H1 (cell line): Measurements from ENCODE around the gene QRSL1. TPM values are rescaled to one million over a fixed set of nuclear protein-coding genes. Genes with fewer than 3 reads are reported as not detected.

Experiments
- CTCF ChIA-PET: fragments of 300-600 bp; sonication (Branson Sonifier 250); formaldehyde crosslinking; loops from one replicate; lab custom pipeline; 2021; ENCODE audit not compliant: partially characterized antibody; lab: Charles Lee
- POLR2A ChIA-PET: fragments of 300-600 bp; sonication (Branson Sonifier 250); formaldehyde crosslinking; loops from one replicate; lab custom pipeline; 2021; ENCODE audit warnings: inconsistent platforms; ENCODE audit not compliant: partially characterized antibody; lab: Charles Lee
- DNase-seq, 2 experiments: peaks; one replicate each; pipeline versions ENCODE4 v3.0.0 to v3.0.0-alpha.2; 2010 to 2022; ENCODE audit warnings: low spot score in 2 of 2, low read depth in 1 of 2, mixed read lengths in 1 of 2
- FAIRE-seq: peaks from 2 replicates; lab custom pipeline; 2011; peaks lifted over from hg19 to GRCh38; lab: Jason Lieb, UNC
- H2AFZ ChIP-seq: 2 replicates; pipeline ENCODE4 v1.8.1; 2012; ENCODE audit warnings: low read length, inconsistent platforms
- H2AK5ac ChIP-seq: 2 replicates; pipeline ENCODE4 v1.6.1; 2013; ENCODE audit warnings: low read depth, low read length
- H2BK120ac ChIP-seq: replicated peaks from 2 replicates; pipeline ENCODE3; 2013; ENCODE audit warnings: low read depth, low read length, inconsistent platforms
- H2BK12ac ChIP-seq: 2 replicates; pipeline ENCODE4 v1.6.1; 2013; ENCODE audit warnings: low read depth, low read length
- H2BK15ac ChIP-seq: 2 replicates; pipeline ENCODE4 v1.6.1; 2013; ENCODE audit warnings: low read length
- H2BK20ac ChIP-seq: 2 replicates; pipeline ENCODE4 v1.6.1; 2013; ENCODE audit warnings: low read length
- H2BK5ac ChIP-seq: 2 replicates; pipeline ENCODE4 v1.6.1; 2013; ENCODE audit warnings: low read depth, low read length
- H3K14ac ChIP-seq: 2 replicates; pipeline ENCODE4 v1.6.1; 2013; ENCODE audit warnings: inconsistent platforms; ENCODE audit not compliant: insufficient read length
- H3K18ac ChIP-seq: 2 replicates; pipeline ENCODE4 v1.6.1; 2013; ENCODE audit warnings: low read length; ENCODE audit errors: extremely low read depth
- H3K23ac ChIP-seq: 2 replicates; pipeline ENCODE4 v1.6.1; 2013; ENCODE audit warnings: inconsistent platforms; ENCODE audit not compliant: insufficient read length
- H3K23me2 ChIP-seq: 2 replicates; pipeline ENCODE4 v1.6.1; 2013; ENCODE audit warnings: low read depth, low read length
- H3K27ac ChIP-seq: 2 replicates; pipeline ENCODE4 v1.6.1; 2011; ENCODE audit warnings: low read depth, low read length, inconsistent platforms
- H3K27me3 ChIP-seq, 4 experiments: replicated peaks in 1 of 4; 1 replicate in 1 of 4; 2 replicates in 3 of 4; pipeline versions ENCODE4 v1.6.1 to v1.8.1; 2011 to 2013; ENCODE audit warnings: low read length in 3 of 4, mild to moderate bottlenecking in 3 of 4, inconsistent platforms in 2 of 4, mixed read lengths in 2 of 4, moderate library complexity in 1 of 4; ENCODE audit not compliant: control insufficient read depth in 3 of 4, insufficient read depth in 3 of 4; ENCODE audit errors: extremely low read depth in 1 of 4
- H3K36me3 ChIP-seq, 4 experiments: 2 replicates each; pipeline versions ENCODE4 v1.6.1 to v1.8.1; 2011 to 2013; ENCODE audit warnings: mild to moderate bottlenecking in 4 of 4, low read length in 3 of 4, moderate library complexity in 2 of 4, control low read depth in 1 of 4, inconsistent platforms in 1 of 4; ENCODE audit not compliant: insufficient read depth in 4 of 4, control insufficient read depth in 2 of 4
- H3K4ac ChIP-seq: replicated peaks from 2 replicates; pipeline ENCODE3; 2013; ENCODE audit warnings: low read length, low read depth, mixed read lengths, inconsistent platforms; ENCODE audit not compliant: insufficient read length
- H3K4me1 ChIP-seq, 4 experiments: replicated peaks in 1 of 4; 1 replicate in 1 of 4; 2 replicates in 3 of 4; pipeline versions ENCODE4 v1.6.1 to v1.8.1; 2011 to 2013; ENCODE audit warnings: low read length in 3 of 4, inconsistent platforms in 2 of 4, mixed read lengths in 1 of 4; ENCODE audit not compliant: insufficient read depth in 4 of 4, control insufficient read depth in 3 of 4
- H3K4me2 ChIP-seq, 2 experiments: 2 replicates each; pipeline versions ENCODE4 v1.6.1 to v1.8.1; 2011 to 2013; ENCODE audit warnings: low read depth in 2 of 2, low read length in 2 of 2, control low read depth in 1 of 2, inconsistent platforms in 1 of 2, mild to moderate bottlenecking in 1 of 2; ENCODE audit not compliant: insufficient read depth in 1 of 2
- H3K4me3 ChIP-seq, 4 experiments: fragments of 200-600, 300-600 bp in 1 of 4; sonication (generic), shearing (Covaris generic), sonication (Bioruptor Twin) in 1 of 4; 2 replicates each; pipeline versions ENCODE4 v1.5.1 to v1.8.1; 2011 to 2016; ENCODE audit warnings: low read length in 4 of 4, low read depth in 3 of 4, control low read depth in 2 of 4, inconsistent platforms in 2 of 4, mild to moderate bottlenecking in 2 of 4, mixed read lengths in 1 of 4, moderate library complexity in 1 of 4; ENCODE audit not compliant: insufficient read depth in 2 of 4; ENCODE audit errors: extremely low read depth in 1 of 4
- H3K56ac ChIP-seq: replicated peaks from 2 replicates; pipeline ENCODE3; 2013; ENCODE audit warnings: low read depth, mild to moderate bottlenecking, mixed read lengths, low read length, inconsistent platforms; ENCODE audit not compliant: insufficient read length
- H3K79me1 ChIP-seq: 2 replicates; pipeline ENCODE4 v1.6.1; 2013; ENCODE audit warnings: low read depth, low read length, control low read depth
- H3K79me2 ChIP-seq, 2 experiments: 2 replicates each; pipeline versions ENCODE4 v1.6.1 to v1.8.1; 2012 to 2013; ENCODE audit warnings: low read length in 2 of 2, mild to moderate bottlenecking in 2 of 2, inconsistent platforms in 1 of 2; ENCODE audit not compliant: insufficient read depth in 2 of 2, control insufficient read depth in 1 of 2
- H3K9ac ChIP-seq, 4 experiments: replicated peaks in 1 of 4; 1 replicate in 1 of 4; 2 replicates in 3 of 4; pipeline versions ENCODE4 v1.6.1 to v1.8.1; 2011 to 2013; ENCODE audit warnings: low read depth in 3 of 4, low read length in 3 of 4, control low read depth in 2 of 4, mild to moderate bottlenecking in 2 of 4, moderate library complexity in 2 of 4, inconsistent platforms in 1 of 4; ENCODE audit errors: extremely low read depth in 1 of 4
- H3K9me3 ChIP-seq, 2 experiments: 2 replicates each; pipeline versions ENCODE4 v1.6.1 to v1.8.1; 2012 to 2013; ENCODE audit warnings: mild to moderate bottlenecking in 2 of 2, moderate library complexity in 2 of 2, control low read depth in 1 of 2, inconsistent platforms in 1 of 2, low read depth in 1 of 2, low read length in 1 of 2, mixed read lengths in 1 of 2; ENCODE audit not compliant: insufficient read depth in 2 of 2
- H4K20me1 ChIP-seq, 2 experiments: replicated peaks in 1 of 2; 2 replicates each; pipeline versions ENCODE3 to v1.8.1; 2011 to 2013; ENCODE audit warnings: inconsistent platforms in 2 of 2, low read length in 2 of 2, mild to moderate bottlenecking in 1 of 2; ENCODE audit not compliant: insufficient read depth in 2 of 2, control insufficient read depth in 1 of 2
- H4K5ac ChIP-seq: 2 replicates; pipeline ENCODE4 v1.6.1; 2013; ENCODE audit warnings: low read length, low read depth, mixed read lengths, inconsistent platforms; ENCODE audit not compliant: insufficient read length
- H4K8ac ChIP-seq: 2 replicates; pipeline ENCODE4 v1.8.0; 2013; ENCODE audit warnings: mild to moderate bottlenecking, moderate library complexity, low read length, inconsistent platforms; ENCODE audit not compliant: insufficient read depth; ENCODE audit errors: extremely low read depth
- H4K91ac ChIP-seq: replicated peaks from 2 replicates; pipeline ENCODE3; 2013; ENCODE audit warnings: low read length, mixed read lengths, inconsistent platforms; ENCODE audit not compliant: insufficient read length
- ASH2L ChIP-seq: fragments of 200-600, 300-600 bp; sonication (generic); IDR thresholded peaks from one replicate; pipeline ENCODE4 v1.7.1; 2017; ENCODE audit warnings: low read length
- ATF3 ChIP-seq: IDR thresholded peaks from 2 replicates; pipeline ENCODE4 v1.6.1; 2011; ENCODE audit warnings: low read depth, mild to moderate bottlenecking, low read length; ENCODE audit not compliant: insufficient read depth
- JUN ChIP-seq: IDR thresholded peaks from 2 replicates; pipeline ENCODE4 v1.6.1; 2011; ENCODE audit warnings: low read depth, mild to moderate bottlenecking, improper control_type of control experiment, low read length
- JUND ChIP-seq: IDR thresholded peaks from 2 replicates; pipeline ENCODE4 v1.6.1; 2011; ENCODE audit warnings: mild to moderate bottlenecking, improper control_type of control experiment, low read length
- KDM4A ChIP-seq: IDR thresholded peaks from one replicate; pipeline ENCODE4 v1.7.1; 2012; ENCODE audit warnings: low read depth, mild to moderate bottlenecking, moderate library complexity, low read length, inconsistent platforms; ENCODE audit not compliant: severe bottlenecking
- NRF1 ChIP-seq: IDR thresholded peaks from 2 replicates; pipeline ENCODE4 v1.6.1; 2011; ENCODE audit warnings: mild to moderate bottlenecking, low read depth, low read length, improper control_type of control experiment
- PHF8 ChIP-seq: fragments of 200-600 bp; sonication (generic); conservative IDR thresholded peaks from 2 replicates; pipeline ENCODE4 v1.7.1; 2012; ENCODE audit warnings: low read depth, mild to moderate bottlenecking, inconsistent platforms, low read length, moderate library complexity
- POLR2AphosphoS5 ChIP-seq: IDR thresholded peaks from 2 replicates; pipeline ENCODE4 v1.6.1; 2011; ENCODE audit warnings: low read depth, low read length
- SRF ChIP-seq: IDR thresholded peaks from 2 replicates; pipeline ENCODE4 v1.6.1; 2011; ENCODE audit warnings: mild to moderate bottlenecking, low read depth, low read length, moderate library complexity
- TAF7 ChIP-seq: optimal IDR thresholded peaks from 2 replicates; pipeline ENCODE3; 2011; ENCODE audit warnings: low read depth, mild to moderate bottlenecking, inconsistent platforms, low read length, moderate library complexity, borderline replicate concordance
- TEAD4 ChIP-seq: IDR thresholded peaks from 2 replicates; pipeline ENCODE4 v1.6.1; 2012; ENCODE audit warnings: low read depth, low read length, inconsistent platforms, mixed read lengths
- WGBS, 2 experiments: shearing (Covaris generic) in 1 of 2; methylation state at CpG; one replicate each; pipeline versions ENCODE4 v1.1.6 to v1.1.7; 2013 to 2015; ENCODE audit warnings: low lambda C conversion rate in 2 of 2, mixed read lengths in 2 of 2, inconsistent platforms in 1 of 2, low coverage in 1 of 2, missing lambda C conversion rate in 1 of 2; ENCODE audit not compliant: insufficient replicate concordance in 2 of 2, insufficient coverage in 1 of 2, insufficient read length in 1 of 2; ENCODE audit errors: extremely low coverage in 1 of 2, missing lambda C conversion rate in 1 of 2; 5-methylcytosine and 5-hydroxymethylcytosine counted together
- polyA plus RNA-seq, 7 experiments: library from polyadenylated mRNA; depleted of rRNA in 3 of 7; stranded (reverse) in 5 of 7; unstranded in 2 of 7; fragments of >200 nt in 5 of 7; fragments of 200-250 nt in 2 of 7; gene quantifications; 1 replicate in 5 of 7; 2 replicates in 1 of 7; 4 replicates in 1 of 7; pipeline versions ENCODE4 v1.2.1 to v1.2.3, GENCODE V29; 2011 to 2013; ENCODE audit warnings: missing spikeins in 2 of 7, mixed read lengths in 2 of 7
- total RNA-seq: library from RNA; stranded (reverse); fragmentation: NEBNext Ultra II Directional; extraction: Animal tissue kit (Norgen Biotek cat#: 25700); gene quantifications from 2 replicates; pipeline ENCODE4 v1.2.1, GENCODE V29; 2021

Gene QRSL1
- total and polyA plus RNA-seq, 2 of the 8 experiments (the other 6 are each of a cell fraction or from before 2014, with no cell fraction given): 7.8 to 22.2 TPM

DNA sequence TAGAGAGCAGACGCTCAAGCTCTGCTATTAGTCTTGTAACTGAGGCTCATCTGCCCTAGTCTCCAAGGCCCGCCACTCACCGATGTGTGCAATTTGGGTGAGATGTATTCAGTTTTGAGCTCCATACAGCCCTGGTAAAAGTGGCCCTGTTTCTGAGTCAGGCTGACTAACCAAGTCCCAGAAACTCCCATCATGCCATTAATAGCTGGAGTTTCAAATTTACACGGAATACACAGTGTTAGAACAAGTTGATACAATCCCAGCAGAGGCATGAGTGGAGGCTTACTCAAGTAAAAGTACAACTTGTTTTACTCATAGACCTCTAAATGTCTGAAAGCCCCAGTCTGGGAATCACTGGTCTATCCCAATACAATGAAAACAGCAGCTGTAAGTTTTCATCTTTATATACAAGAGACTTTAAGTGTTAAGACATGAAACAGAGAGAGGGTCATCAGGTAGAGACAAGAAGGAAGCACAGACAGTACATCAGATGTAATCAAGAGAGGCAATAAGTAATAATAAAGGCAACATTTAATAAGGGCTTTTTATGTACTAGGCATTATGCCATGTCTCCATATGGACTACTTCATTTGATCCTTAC lies 42.5 kb upstream of the QRSL1 start:
- no peak for FAIRE-seq
- no peak for TF ChIP-seq PHF8
- TF ChIP-seq TEAD4: no peak
- no peak for TF ChIP-seq NRF1
- no peak for TF ChIP-seq ASH2L
- TF ChIP-seq SRF: no peak
- TF ChIP-seq POLR2AphosphoS5: no peak
- TF ChIP-seq ATF3: no peak
- no peak for TF ChIP-seq TAF7
- no peak for TF ChIP-seq JUN
- TF ChIP-seq KDM4A: no peak
- no peak for TF ChIP-seq JUND

More for the DNA sequence above, 42.5 kb upstream of the QRSL1 start:
- no peak overlapping the region for H2BK20ac ChIP-seq
- no peak overlapping the region for H2BK15ac ChIP-seq
- no peaks in the 10 kb centered on the region; a peak in 1 of 4 replicates for H3K9me3 ChIP-seq
- H3K79me1 ChIP-seq: no peaks in the 10 kb centered on the region
- no peak overlapping the region for H3K4me2 ChIP-seq
- CTCF ChIA-PET: interaction anchor here (0.6 to 1.6 kb wide), 5 partner anchors 16 to 226 kb away, joined by 3 to 5 read pairs (median 4); partner anchors contain the start of gene CRYBG1
- H3K14ac ChIP-seq: no peak overlapping the region
- no peaks in the 10 kb centered on the region for H3K79me2 ChIP-seq
- no peak overlapping the region for H3K56ac ChIP-seq
- DNase-seq: no peak
- H2AK5ac ChIP-seq: no peak overlapping the region
- no peak overlapping the region for H3K4ac ChIP-seq
- no peak overlapping the region for H2AFZ ChIP-seq
- 90% methylated on average over 4 of the region's 4 CpGs; no CpG with 5 or more reads in 1 of the 2 experiments for WGBS, 2 experiments
- H3K4me3 ChIP-seq: no peak overlapping the region
- H3K18ac ChIP-seq: no peak overlapping the region
- no peak overlapping the region for H2BK5ac ChIP-seq
- H3K9ac ChIP-seq: no peak overlapping the region
- POLR2A ChIA-PET: no interaction called here
- no peak overlapping the region for H2BK120ac ChIP-seq
- no peaks in the 10 kb centered on the region for H4K20me1 ChIP-seq
- H4K5ac ChIP-seq: no peak overlapping the region
- no peaks in the 10 kb centered on the region for H3K27me3 ChIP-seq
- no peaks in the 10 kb centered on the region for H3K23me2 ChIP-seq
- H3K23ac ChIP-seq: no peak overlapping the region
- H4K8ac ChIP-seq: no peak overlapping the region
- no peak overlapping the region for H3K27ac ChIP-seq
- peaks cover 0 to 2% (median 0%) of the 10 kb centered on the region in 4 experiments; a peak in 1 of 7 replicates for H3K4me1 ChIP-seq
- no peak overlapping the region for H4K91ac ChIP-seq
- peaks cover 0 to 32% (median 15%) of the 10 kb centered on the region in 4 experiments; a peak in 5 of 8 replicates for H3K36me3 ChIP-seq
- no peak overlapping the region for H2BK12ac ChIP-seq
